Measurements from ENCODE around the gene GDI1. TPM values are rescaled to one million over a fixed set of nuclear protein-coding genes. Genes with fewer than 3 reads are reported as not detected.

GDI1 gene
- total and polyA plus RNA-seq, 2 of the 8 experiments (the other 6 are each of a cell fraction or from before 2014, with no cell fraction given): 83.1 to 136 TPM

DNA sequence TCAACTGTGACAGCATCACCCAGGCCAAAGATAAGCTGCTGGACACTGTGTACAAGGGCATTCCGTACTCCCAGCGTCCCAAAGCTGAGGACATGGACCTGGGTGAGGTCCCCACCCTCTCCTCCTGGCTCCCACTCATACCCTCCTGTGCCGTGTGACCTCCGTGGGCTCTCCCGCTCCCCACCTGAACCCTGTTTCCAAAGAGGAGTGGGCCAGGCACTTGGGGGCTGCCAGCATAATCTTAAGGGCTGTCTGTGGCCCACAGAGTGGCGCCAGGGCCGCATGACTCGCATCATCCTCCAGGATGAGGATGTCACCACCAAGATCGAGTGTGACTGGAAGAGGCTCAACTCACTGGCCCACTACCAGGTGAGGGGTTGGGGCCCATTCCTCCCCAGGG, 32.2 kb downstream of the GDI1 start:
- CTCF ChIA-PET (ENCODE audit: partially characterized antibody): interaction anchor here (1.1 kb wide), 1 partner anchor 9 kb away, joined by 3 read pairs; no protein-coding TSS in a partner anchor
- no peaks in the 10 kb centered on the region for H3K79me1 ChIP-seq (ENCODE audit: low read depth, low read length)
- no peak for TF ChIP-seq RBBP5 (IDR thresholded peaks at IDR 0.05; ENCODE audit: borderline replicate concordance, low read depth, low read length)

More for the DNA sequence above, 32.2 kb downstream of the GDI1 start:
- no peaks in the 10 kb centered on the region for H4K20me1 ChIP-seq (replicated peaks in 1 of 2; ENCODE audit: control insufficient read depth in 1 of 2, insufficient read depth in 2 of 2, low read length in 2 of 2)
- H2BK15ac ChIP-seq (ENCODE audit: low read length): no peak overlapping the region
- no peak overlapping the region for H2BK5ac ChIP-seq (ENCODE audit: low read depth, low read length)
- no peak overlapping the region for H3K18ac ChIP-seq (ENCODE audit: extremely low read depth, low read length)
- POLR2A ChIA-PET (ENCODE audit: partially characterized antibody): interaction anchor here (1.2 kb wide), 2 partner anchors 9 kb away, joined by 3 to 4 read pairs; no protein-coding TSS in a partner anchor
- H4K8ac ChIP-seq (ENCODE audit: extremely low read depth, insufficient read depth, low read length): no peak overlapping the region
- FAIRE-seq (no peak), DNase-seq (ENCODE audit: low read depth in 1 of 2, low spot score in 2 of 2) (no peak)
- no peak overlapping the region for H2BK20ac ChIP-seq (ENCODE audit: low read length)
- H2AK5ac ChIP-seq (ENCODE audit: low read depth, low read length): no peak overlapping the region
- H3K23ac ChIP-seq (ENCODE audit: insufficient read length): no peak overlapping the region
- H3K9ac ChIP-seq (replicated peaks in 1 of 4; ENCODE audit: extremely low read depth in 1 of 4, low read depth in 3 of 4, low read length in 3 of 4): no peak overlapping the region
- 95% methylated on average over 9 of the region's 9 CpGs; no CpG with 5 or more reads in 1 of the 2 experiments for WGBS, 2 experiments (ENCODE audit: extremely low coverage in 1 of 2, insufficient coverage in 1 of 2, insufficient read length in 1 of 2, insufficient replicate concordance in 2 of 2, low coverage in 1 of 2, low lambda C conversion rate in 2 of 2, missing lambda C conversion rate in 1 of 2)
- no peak overlapping the region for H3K4ac ChIP-seq (replicated peaks; ENCODE audit: insufficient read length, low read depth, low read length)
- H3K27ac ChIP-seq (ENCODE audit: low read depth, low read length): no peak overlapping the region
- no peak overlapping the region for H3K4me3 ChIP-seq (ENCODE audit: extremely low read depth in 1 of 4, insufficient read depth in 2 of 4, low read depth in 3 of 4, low read length in 4 of 4)
- peaks cover 0 to 30% (median 5%) of the 10 kb centered on the region in 4 experiments; a peak in 5 of 8 replicates for H3K36me3 ChIP-seq (ENCODE audit: control insufficient read depth in 2 of 4, insufficient read depth in 4 of 4, low read length in 3 of 4)
- no peaks in the 10 kb centered on the region for H3K4me1 ChIP-seq (replicated peaks in 1 of 4; ENCODE audit: control insufficient read depth in 3 of 4, insufficient read depth in 4 of 4, low read length in 3 of 4)
- H3K79me2 ChIP-seq (ENCODE audit: control insufficient read depth in 1 of 2, insufficient read depth in 2 of 2, low read length in 2 of 2): no peaks in the 10 kb centered on the region
- H3K9me3 ChIP-seq (ENCODE audit: insufficient read depth in 2 of 2, low read depth in 1 of 2, low read length in 1 of 2): no peaks in the 10 kb centered on the region
- H2BK120ac ChIP-seq (replicated peaks; ENCODE audit: low read depth, low read length): no peak overlapping the region
- H2AFZ ChIP-seq (ENCODE audit: low read length): no peak overlapping the region
- no peak overlapping the region for H3K4me2 ChIP-seq (ENCODE audit: insufficient read depth in 1 of 2, low read depth in 2 of 2, low read length in 2 of 2)
- H3K27me3 ChIP-seq (replicated peaks in 1 of 4; ENCODE audit: control insufficient read depth in 3 of 4, extremely low read depth in 1 of 4, insufficient read depth in 3 of 4, low read length in 3 of 4): no peaks in the 10 kb centered on the region
- no peak overlapping the region for H3K56ac ChIP-seq (replicated peaks; ENCODE audit: insufficient read length, low read depth, low read length)
- H3K14ac ChIP-seq (ENCODE audit: insufficient read length): no peak overlapping the region
- no peak overlapping the region for H2BK12ac ChIP-seq (ENCODE audit: low read depth, low read length)
- no peak overlapping the region for H4K91ac ChIP-seq (replicated peaks; ENCODE audit: insufficient read length, low read length)
- H3K23me2 ChIP-seq (ENCODE audit: low read depth, low read length): no peaks in the 10 kb centered on the region
- H4K5ac ChIP-seq (ENCODE audit: insufficient read length, low read depth, low read length): no peak overlapping the region

Data from H1 (cell line).